ENCODE results near the gene IL4. TPM values are rescaled to one million over a fixed set of nuclear protein-coding genes. Genes with fewer than 3 reads are reported as not detected.

Gene IL4
- total and polyA plus RNA-seq, 2 of the 13 experiments (the other 11 are each of a cell fraction or from before 2014, with no cell fraction given), result not detected

DNA sequence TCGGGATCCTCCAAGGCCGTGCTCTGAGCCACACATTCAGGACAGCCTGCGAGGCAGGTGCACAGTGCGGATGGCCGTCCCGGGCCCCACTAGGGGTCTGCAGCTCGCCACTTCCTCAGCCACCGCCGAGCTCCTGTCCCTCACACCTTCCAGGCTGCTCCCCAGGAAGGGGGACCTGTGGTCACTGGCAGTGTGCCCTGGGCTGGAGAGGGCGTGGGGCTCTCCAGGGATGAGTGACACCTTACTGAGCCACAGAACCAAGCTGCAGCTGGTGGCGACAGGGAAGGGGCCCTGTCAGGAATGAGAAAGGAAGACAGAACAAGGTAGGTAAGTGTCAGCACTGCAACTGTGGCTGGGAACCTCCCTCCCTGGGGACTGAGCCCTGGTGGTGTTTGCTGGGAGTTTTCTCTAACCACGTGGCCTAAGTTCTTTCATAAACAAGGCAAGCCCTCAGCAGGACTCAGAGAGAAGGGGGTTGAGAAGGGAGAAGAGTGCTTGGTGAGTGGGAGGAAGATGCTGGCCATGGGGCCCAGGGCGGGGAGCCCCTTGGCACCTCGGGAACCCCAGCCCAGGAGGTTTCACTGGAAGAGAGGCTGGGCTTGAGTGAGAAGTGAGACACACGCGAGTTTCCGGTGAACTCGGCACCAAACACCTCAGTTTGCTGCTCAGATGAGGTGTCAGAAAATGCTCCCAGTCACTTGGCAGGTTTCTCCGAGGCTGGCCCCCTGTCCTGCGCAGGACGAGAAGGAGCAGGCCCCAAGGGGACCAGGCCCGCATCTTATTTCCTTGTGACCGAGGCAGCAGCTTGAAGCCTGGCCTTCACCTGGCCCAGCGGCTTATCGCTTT is 10.6 kb upstream of the IL4 start (continued):
- TF ChIP-seq, protein P1, sequence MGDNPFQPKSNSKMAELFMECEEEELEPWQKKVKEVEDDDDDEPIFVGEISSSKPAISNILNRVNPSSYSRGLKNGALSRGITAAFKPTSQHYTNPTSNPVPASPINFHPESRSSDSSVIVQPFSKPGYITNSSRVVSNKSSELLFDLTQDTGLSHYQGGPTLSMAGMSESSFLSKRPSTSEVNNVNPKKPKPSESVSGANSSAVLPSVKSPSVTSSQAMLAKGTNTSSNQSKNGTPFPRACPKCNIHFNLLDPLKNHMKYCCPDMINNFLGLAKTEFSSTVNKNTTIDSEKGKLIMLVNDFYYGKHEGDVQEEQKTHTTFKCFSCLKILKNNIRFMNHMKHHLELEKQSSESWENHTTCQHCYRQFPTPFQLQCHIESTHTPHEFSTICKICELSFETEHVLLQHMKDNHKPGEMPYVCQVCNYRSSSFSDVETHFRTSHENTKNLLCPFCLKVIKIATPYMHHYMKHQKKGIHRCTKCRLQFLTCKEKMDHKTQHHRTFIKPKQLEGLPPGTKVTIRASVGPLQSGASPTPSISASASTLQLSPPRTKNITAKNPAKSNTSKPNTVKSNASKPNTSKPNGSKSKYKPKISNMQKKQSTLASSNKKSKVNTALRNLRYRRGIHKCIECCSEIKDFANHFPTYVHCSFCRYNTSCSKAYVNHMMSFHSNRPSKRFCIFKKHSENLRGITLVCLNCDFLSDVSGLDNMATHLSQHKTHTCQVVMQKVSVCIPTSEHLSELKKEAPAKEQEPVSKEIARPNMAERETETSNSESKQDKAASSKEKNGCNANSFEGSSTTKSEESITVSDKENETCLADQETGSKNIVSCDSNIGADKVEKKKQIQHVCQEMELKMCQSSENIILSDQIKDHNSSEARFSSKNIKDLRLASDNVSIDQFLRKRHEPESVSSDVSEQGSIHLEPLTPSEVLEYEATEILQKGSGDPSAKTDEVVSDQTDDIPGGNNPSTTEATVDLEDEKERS (CRISPR knock-in tag; IDR thresholded peaks at IDR 0.05), result no peak
- TF ChIP-seq, protein P2, sequence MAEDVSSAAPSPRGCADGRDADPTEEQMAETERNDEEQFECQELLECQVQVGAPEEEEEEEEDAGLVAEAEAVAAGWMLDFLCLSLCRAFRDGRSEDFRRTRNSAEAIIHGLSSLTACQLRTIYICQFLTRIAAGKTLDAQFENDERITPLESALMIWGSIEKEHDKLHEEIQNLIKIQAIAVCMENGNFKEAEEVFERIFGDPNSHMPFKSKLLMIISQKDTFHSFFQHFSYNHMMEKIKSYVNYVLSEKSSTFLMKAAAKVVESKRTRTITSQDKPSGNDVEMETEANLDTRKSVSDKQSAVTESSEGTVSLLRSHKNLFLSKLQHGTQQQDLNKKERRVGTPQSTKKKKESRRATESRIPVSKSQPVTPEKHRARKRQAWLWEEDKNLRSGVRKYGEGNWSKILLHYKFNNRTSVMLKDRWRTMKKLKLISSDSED (CRISPR knock-in tag; IDR thresholded peaks at IDR 0.05), result peak; percentile 66; the same call in 1 of the 2 replicates
- TF ChIP-seq DRAP1 (CRISPR knock-in tag; IDR thresholded peaks at IDR 0.05) (0 out of 2 replicates have a peak, but pooled peaks have one; percentile 36), PREB (CRISPR knock-in tag; IDR thresholded peaks at IDR 0.05) (0 out of 2 replicates have a peak, but pooled peaks have one; percentile 52), ZNF709 (CRISPR knock-in tag; IDR thresholded peaks at IDR 0.05) (peak; percentile 54; the same call in 1 of the 2 replicates), ZFP91 (CRISPR knock-in tag; IDR thresholded peaks at IDR 0.05; ENCODE audit: borderline replicate concordance) (0 out of 2 replicates have a peak, but pooled peaks have one; percentile 26), AHR (CRISPR knock-in tag; IDR thresholded peaks at IDR 0.05) (no peak), MYC (CRISPR knock-in tag; IDR thresholded peaks at IDR 0.05; ENCODE audit: borderline replicate concordance) (peak; percentile 31; the same call in 1 of the 2 replicates), CBX1 (IDR thresholded peaks at IDR 0.05; ENCODE audit: low read depth) (no peak), ZNF558 (CRISPR knock-in tag; IDR thresholded peaks at IDR 0.05; ENCODE audit: borderline replicate concordance) (no peak), PRDM4 (CRISPR knock-in tag; IDR thresholded peaks at IDR 0.05; ENCODE audit: borderline replicate concordance) (no peak), ZSCAN20 (CRISPR knock-in tag; IDR thresholded peaks at IDR 0.05; ENCODE audit: borderline replicate concordance) (0 out of 2 replicates have a peak, but pooled peaks have one; percentile 13), ATF2 (CRISPR knock-in tag; IDR thresholded peaks at IDR 0.05) (no peak), GABPB1 (CRISPR knock-in tag; IDR thresholded peaks at IDR 0.05) (peak; percentile 30; the same call in 1 of the 2 replicates), ZFX (CRISPR knock-in tag; IDR thresholded peaks at IDR 0.05; ENCODE audit: low read depth) (peak; percentile 61; the same call in 1 of the 2 replicates)

All from HepG2 (cell line).